Pons (tissue), 1 donor: ENCODE data around the gene MYO7B.

Experiments
- DNase-seq: peaks from one replicate; pipeline ENCODE4 v3.0.0-alpha.2; 2016; ENCODE audit warnings: low spot score

MYO7B gene

GRCh38 chr2:127663566-127664064, 128.1 kb downstream of the MYO7B start:
- DNase-seq, result no peak

- DNase-seq, result no peak
Measured at GRCh38 chr2:127664065-127664894, 128.8 kb downstream of the MYO7B start.

- no peak for DNase-seq
Measured at GRCh38 chr2:127664895-127665225, 129.4 kb downstream of the MYO7B start.

GRCh38 chr2:127665267-127665893, 129.9 kb downstream of the MYO7B start:
- DNase-seq, result no peak

- DNase-seq, result no peak
Measured at GRCh38 chr2:127669056-127669455, 133.6 kb downstream of the MYO7B start.

GRCh38 chr2:127670055-127670956, 134.8 kb downstream of the MYO7B start:
- DNase-seq, result no peak

GRCh38 chr2:127670957-127671290, 135.4 kb downstream of the MYO7B start:
- DNase-seq, result no peak

- DNase-seq, result no peak
Measured at GRCh38 chr2:127671557-127672302, 136.2 kb downstream of the MYO7B start.

GRCh38 chr2:127672341-127673224, 137.1 kb downstream of the MYO7B start:
- no peak for DNase-seq

- DNase-seq, result no peak
Measured at GRCh38 chr2:127673291-127674069, 138.0 kb downstream of the MYO7B start.

GRCh38 chr2:127674241-127675209, 139.0 kb downstream of the MYO7B start:
- DNase-seq, result no peak

- DNase-seq, result no peak
Measured at GRCh38 chr2:127675331-127676261, 140.1 kb downstream of the MYO7B start, which contains the start of gene LIMS2. LIMS2 (minus strand) TSS chr2:127675530; CDS start chr2:127675024, 506 bp downstream.

- DNase-seq, result no peak
Measured at GRCh38 chr2:127676906-127677305, 141.4 kb downstream of the MYO7B start.

GRCh38 chr2:127678531-127678930, 143.0 kb downstream of the MYO7B start:
- no peak for DNase-seq

GRCh38 chr2:127678991-127679390, 143.5 kb downstream of the MYO7B start:
- DNase-seq, result no peak

GRCh38 chr2:127679680-127680361, 144.3 kb downstream of the MYO7B start:
- DNase-seq, result no peak

GRCh38 chr2:127680706-127681287, 145.3 kb downstream of the MYO7B start:
- no peak for DNase-seq
